NCI-H2107 treated with DMSO at 0.1 percent for 48 hours (cell line): ENCODE results near the gene RFTN1.
"Not testable (repeated sequence)": the region's sequence is repeated elsewhere in the genome, so short reads cannot be mapped to it uniquely, and the experiment has no call there.

Source experiments
- DNase-seq: peaks from one replicate; lab custom pipeline; 2025; ENCODE audit not compliant: unreplicated experiment; lab: John Stamatoyannopoulos, UW

Gene RFTN1

DNA sequence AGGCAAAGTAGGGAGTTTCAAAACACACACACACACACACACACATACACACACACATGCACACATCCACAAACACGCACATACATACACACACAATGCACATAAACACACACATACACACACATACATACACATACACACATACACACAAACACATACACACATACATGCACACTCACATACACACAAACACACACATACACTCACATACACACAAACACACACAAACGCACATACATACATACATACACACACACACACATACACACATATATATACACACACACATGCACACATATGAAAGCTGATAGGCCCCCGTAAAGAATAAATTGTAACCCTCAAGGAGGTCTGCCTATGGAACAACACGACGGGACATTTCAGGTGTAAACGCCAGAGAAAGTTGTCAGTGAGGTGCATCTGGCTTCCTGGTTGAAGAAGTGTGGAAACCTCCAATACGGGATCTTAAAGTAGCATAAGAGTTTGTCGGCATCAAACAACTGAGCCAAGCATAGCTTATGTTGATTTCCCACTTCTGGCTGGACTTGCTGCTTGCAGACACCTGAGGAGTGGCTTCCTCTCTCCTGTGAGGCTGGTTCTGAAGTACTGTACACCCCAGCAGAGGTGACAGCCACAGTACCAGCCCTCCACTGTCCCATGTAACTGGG is 5.8 kb downstream of the RFTN1 start:
- DNase-seq = no peak

DNA sequence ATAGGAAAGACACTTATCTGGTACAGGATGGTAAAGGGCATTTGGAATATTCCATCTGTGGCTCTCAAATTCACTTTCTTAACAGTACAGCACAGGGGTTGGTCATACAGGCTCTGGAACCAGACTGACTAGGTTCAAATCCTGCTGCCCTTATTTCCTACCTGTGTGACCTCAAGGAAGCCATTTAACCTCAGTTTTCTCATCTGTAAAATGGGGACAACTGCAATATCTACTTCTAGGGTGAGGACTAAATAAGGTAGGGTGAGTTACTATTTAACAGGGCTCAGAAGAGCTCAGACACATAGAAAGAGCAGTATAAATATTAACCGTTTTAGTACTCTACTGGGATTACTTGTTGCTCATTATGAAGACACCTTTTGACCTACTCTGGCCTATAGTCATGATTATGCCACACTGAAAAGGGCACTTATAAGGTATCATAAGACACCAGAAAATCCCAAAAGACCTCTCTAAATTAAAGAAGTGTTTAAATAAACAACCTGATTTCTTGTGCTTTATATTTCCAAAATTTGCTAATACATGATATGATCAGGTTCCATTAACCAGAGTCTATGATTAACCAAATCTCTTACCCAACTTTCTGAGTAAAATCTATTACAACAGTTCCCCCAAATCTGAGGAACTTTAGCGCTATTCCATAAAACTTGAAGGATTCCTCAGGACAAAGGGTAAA is 6.5 kb downstream of the RFTN1 start:
- no peak for DNase-seq

DNA sequence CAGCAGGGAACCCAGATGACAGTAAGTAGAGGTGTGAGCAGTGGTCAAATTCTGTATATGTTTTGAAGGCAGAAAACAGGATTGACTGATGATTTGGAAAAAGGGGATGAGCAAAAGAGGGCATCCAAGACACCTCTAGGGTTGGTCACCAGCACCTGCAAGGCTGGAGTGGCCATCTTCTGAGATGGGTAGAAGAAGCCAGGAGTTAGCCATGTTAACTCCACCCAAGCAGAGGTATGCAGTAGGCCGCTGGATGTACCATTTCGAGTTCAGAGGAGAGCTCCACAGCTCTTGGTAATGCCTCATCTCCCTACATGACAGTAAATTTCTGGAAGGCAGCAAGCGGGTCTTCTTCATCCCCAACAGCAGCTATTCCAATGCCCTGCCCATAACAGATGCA is 7.0 kb downstream of the RFTN1 start:
- no peak for DNase-seq

DNA sequence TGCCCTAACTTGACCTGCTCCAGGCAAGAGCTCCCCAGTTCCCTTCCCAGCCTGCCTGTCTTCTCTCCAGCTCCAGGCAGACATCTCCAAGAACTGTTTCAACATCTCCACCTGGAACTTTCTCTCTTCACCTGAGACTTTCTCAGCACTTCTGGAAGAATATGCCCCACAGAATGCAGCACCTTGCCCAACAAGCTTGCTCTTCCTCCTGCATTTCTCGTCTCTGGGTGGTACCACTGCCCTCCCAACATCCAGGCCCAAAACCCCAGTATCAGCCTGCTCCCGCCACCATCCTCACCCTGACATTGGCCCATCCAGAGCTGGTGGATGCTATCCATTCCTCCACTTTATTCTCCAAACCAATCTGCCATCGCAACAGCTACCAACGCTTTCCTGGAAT is 8.8 kb downstream of the RFTN1 start:
- no peak for DNase-seq

DNA sequence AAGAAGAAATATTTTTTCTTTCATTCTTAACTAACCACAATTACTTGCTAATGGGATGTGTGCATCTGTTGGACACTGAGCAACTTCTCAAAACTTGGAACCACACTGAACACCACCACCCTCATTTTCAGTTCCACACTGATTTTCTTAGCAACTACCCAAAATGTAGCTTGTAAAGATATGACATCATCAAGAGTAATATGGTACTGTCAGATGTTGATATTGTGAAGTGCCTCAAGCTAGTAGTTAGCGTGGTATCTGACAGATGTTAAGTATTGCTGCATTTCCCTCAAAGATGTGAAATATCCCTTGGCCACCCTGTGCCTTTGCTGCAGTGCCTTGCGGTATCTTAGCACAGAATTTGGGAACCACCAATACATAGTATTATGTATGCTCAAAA is 9.3 kb downstream of the RFTN1 start:
- no peak for DNase-seq

DNA sequence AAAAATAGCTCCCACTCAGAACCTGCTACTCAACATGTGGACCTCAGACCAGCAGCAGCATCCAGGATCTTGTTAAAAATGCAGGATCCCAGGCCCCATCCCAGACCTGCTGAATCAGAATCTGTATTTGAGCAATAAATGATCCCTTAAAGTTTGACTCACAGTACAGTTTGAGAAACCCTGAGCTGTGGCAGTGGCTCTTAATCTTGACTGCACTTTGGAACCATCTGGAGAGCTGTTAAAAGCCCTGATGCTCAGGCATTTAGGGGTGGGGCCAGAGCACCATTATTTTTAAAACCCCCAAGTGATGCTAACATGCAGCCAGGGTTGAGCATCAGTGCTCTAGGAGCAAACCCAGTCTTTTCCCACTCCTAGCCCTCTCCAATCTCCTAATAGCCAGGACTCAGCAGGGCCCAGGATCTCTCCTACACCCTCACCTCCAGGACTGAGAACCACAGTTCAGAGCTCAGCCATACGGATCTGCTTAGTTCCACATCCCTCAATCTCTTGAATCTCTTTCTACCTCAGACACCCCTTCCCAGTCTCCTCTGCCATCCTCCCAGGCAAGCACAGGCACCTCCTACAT is 10.2 kb downstream of the RFTN1 start:
- no peak for DNase-seq

DNA sequence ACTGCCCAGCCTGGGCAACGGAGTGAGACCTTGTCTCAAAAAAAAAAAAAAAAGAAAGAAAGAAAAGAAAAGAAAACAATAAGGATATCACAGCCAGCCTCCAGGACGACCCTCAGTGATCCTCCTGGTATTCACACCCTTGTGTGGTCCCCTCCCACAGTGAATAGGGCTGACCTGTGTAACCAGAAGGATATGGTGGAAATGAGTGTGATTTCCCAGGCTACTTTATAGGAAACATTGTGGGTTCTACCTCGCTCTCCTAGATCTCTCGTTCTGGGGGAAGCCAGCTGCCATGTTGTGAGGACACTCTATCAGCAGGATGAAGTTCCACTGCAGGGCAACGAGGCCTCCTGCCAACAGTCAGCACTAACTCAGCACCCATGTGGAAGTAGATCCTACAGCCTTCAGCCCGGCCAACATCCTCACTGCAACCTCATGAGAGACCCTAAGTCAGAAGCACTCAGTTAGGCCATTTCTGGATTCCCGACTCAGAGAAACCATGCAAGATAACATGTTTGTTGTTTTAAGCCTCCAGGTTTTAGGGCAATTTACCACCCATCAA is 11.1 kb downstream of the RFTN1 start:
- no peak for DNase-seq

DNA sequence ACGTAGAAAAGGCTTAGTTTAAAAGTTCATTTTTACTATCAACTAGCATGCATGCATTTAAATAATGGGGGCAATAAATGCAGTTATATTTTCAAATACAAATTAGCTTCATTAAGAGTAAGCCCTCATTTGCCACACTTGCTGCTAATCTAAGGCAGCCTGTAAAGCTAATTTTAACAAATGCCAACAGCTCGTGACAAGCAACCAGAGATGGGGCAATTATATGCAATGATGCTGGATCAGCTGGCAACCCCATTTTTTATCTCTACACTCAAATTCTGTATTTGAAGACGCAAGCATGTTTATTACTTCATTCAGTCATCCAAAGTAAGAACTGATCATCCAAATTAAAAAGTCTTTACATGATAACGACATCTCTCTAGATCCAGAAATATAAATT is 12.1 kb downstream of the RFTN1 start:
- DNase-seq = no peak

DNA sequence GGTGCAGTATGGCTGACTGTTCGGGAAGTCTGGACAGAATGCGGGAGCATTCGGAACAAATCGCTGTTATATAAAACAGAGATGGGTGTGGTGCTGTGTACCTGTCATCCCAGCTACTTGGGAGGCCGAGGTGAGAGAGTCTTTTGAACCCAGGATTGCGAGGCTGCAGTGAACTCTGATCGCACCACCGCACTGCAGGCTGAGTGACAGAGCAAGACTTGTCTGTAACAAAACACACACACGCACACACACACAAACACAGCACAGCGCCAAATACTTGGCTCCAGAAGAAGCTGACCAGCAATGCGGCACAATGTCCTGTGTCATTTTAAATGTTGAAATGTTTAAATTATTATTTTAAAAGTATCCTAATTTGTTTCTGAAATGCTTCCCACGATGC is 12.6 kb downstream of the RFTN1 start:
- no peak for DNase-seq

DNA sequence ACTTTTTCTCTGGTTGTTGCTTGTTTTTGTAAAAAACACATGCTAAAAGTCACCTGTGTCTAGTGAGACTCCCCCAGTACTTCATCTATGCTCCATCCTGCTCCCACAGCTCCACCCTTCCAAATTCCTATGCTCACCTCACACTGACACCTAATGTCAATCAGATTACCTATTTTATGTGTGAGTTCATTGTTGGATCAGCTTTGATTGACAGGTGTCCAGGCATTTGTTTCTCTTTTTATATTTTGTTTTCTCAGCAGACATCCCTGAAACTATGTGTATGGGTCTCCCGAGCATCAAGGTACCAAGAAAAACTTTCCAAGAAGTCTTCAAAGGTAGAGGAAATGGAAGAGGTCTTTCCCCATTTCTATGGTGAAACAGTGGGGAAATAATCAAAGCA is 13.4 kb downstream of the RFTN1 start:
- no peak for DNase-seq

DNA sequence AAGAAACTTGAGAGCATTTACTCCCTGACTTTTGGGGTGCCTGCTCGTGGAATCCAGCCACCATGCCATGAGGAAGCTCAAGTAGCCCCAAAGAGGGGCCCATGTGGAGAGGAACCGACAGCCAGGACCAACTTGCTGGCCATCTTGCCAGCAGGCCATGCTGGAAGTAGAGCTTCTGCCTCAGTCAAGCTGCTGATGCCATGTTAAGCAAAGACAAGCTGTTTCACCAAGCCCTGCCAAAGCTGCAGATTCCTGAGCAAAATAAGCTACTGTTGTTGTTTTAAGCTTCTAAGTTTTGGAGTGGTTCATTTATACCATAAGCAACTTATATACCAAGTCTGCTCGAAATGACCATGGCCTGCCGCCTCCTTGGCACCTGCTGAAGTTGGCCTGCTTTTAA is 14.1 kb downstream of the RFTN1 start:
- no peak for DNase-seq

DNA sequence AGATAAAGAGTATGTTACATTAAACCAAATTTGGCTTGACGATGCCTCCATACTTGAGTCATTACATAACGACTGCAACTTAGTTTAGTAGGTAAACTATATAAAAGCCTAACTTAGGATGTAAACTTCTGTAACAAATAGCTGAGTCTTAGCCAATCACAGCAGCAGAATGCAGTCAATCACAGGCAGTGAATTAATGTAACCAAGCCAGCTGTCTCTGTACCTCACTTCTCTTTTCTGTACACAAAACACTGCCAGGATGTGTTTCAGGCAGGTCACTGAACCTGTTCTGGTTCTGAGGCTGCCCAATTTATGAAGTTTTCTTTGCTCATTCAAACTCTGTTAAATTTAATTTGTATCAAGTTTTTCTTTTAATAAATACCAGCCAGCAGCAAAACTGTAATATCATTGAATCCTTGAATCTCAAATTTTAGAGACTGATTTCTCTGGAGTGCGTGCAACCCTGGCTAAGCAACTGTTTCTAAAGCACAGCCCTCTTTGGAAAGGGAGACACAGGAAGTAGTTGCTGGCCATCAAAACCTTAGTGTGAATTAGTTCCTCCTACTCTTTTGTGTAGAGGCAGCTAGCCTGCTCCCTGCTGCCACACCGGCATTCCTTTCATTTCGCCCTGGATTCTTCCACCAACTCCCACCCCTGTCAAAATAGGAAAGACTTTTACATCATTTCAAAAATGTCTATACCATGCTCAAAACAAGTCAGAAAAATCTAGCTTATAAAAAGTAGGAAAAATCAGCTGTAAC is 15.2 kb downstream of the RFTN1 start:
- no peak for DNase-seq

DNA sequence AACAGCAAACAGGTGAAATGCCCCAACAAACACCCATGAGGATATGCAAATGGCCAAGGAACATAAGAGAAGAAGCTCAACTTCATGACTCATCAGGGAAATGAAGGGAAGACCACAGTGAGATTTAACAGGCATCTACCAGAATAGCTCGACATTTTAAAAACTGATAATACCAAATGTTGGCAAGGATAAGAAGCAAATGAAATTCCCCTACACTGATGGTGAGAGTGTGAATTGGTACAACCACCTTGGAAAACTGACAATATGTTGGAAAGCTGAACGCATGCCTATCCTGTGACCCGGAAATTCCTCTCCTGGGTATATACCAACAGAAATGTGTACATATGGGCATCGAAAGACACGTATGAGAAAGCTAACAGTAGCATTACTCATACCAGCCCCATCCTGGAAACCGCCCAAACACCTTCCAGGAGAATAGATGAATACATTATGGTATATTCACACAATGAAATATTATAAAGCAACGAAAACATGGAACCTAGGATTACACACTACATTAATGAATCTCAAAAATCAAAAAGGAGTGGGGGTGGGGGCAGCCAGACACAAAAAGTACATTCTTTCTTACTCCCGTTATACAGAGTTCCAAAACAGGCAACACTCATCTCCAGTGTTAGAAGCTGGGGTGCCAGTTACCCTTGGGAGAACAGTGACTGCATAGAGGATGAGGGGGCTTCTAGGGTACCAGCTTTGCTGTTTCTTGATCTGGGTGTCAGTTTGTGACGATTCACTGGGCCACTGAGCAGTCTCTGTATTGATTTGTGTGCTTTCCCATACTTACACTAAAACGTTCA is 16.9 kb downstream of the RFTN1 start:
- no peak for DNase-seq

DNA sequence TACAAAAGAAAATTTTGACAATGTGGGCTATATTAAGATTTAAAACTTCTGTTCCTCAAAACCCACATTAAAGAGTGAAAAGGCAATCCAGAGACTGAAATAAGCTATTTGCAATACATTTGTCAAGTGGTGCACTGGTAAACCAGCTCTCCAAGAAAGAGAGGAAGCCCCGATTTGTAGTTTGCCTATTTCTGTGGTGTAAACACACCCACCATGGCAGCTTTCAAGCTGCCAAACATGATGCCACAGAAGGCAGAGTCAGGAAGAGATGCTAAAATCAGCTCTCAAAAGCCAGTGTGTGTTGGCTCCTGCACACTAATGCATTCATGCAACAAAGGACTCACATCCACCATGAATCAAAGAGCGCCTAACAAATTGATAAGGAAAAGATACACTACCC is 17.5 kb downstream of the RFTN1 start:
- DNase-seq = no peak

DNA sequence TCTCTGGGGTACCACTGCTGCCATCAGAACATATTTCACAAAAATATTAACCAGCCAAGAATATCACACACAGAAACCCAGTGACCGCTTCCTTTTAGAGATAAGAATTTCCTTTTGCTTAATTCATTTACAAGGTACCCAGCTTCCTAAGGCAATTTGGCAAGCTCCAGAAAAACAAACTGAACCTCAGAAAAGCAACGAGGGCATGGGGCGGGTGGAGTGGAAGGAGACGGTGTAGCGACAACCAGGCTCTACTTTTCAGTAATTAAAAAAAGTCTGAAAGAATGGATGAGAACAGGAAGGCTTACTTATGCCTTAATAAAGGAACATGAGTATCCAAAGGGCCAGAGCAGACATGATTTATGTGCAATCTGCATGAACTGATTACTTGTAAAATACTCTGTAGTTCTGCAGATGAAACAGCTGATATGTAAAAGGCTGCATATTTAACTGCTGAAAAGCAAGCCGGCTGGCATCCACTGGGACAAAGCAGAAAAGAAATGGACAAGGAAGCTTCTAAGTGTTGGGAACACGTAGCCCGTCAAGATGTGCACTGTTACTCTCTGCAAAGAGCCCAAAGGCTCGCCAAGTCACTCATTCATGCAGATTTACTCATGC is 18.6 kb downstream of the RFTN1 start:
- DNase-seq = no peak

DNA sequence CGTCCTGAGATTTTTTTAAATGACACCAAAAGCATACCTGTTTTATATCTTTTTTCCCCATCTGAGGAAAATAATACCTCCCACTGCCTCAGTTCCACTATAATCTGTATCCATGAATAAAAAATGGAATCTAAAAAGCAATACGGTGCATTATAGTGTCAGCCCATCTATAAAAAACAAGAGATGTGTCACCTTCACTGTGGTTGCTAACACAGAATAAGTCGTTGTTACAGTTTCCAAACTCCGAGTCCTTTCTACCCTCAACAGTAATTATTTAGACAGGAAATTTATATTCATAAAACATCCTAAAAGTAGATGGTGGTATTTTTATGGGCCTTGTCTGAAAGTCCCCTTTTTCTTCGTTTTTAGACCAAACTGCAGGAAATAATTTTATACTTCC is 19.4 kb downstream of the RFTN1 start:
- no peak for DNase-seq

DNA sequence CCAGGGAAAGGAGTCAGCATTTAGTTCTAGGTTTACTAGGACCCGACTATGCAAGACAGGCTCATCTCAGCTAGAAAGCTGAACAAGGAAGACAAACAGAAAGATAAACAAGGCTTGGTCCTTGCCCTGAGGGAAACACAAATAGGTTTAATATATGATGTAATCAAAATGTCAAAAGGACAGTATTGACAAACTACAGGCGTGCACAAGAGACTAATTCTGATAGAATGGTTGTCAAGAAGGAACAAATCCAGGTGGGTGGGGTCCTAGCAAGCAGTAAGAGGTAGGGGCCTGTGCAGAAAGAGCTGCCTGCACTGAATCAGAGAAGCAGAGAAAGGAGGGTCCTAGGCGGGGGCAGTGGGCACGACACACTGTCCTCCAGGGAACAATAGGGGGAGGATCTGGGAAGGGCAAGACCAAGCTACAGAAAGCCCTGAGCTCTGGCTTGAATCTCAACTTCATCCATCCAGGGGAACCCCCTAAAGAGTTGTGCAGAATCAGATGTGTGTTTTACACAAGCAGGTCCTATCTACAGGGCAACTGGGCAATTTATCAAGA is 23.4 kb downstream of the RFTN1 start:
- no peak for DNase-seq

DNA sequence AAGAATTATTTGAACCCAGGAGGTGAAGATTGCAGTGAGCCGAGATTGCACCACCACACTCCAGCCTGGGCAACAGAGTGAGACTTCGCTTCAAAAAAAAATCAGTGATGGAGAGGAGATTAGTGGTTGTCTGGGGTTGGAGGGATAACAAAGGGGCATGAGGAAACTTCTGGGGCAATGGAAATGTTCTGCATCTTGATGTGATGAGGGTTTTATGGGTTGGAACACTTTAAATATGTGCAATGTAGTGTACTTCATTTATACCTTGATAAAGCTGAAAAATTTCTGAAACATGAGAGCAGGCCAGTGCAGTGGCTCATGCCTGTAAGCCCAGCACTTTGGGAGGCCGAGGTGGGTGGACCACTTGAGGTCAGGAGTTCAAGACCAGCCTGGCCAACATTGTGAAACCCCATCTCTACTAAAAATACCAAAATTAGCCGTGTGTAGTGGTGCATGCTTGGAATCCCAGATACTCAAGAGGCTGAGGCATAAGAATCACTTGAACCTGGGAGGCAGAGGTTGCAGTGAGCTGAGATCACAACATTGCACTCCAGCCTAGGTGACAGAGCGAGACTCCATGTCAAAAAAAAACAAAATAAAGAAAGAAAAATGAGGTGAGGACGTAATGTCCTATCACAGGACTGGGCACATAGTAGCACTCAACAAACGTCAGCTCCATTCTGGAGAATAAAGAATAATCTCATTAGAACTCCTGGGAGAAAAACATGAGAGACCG is 24.0 kb downstream of the RFTN1 start:
- not testable (repeated sequence) for DNase-seq

DNA sequence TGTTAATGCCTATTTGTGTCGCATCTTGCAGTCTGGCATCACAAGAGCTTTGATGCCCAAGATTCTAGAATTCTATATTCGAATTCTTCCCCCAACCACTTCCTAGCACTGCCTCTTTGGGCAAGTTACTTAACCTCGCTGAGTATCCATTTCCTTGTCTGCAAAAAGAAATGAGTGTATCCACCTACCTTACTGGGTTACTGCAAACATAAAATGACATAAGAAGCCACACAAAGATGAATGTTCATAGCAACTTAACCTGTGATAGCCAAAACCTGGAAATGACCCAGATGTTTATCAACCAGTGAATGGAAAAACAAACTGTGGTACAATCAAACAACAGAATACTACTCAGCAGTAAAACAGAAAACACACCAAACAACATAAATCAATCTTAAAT is 24.9 kb downstream of the RFTN1 start:
- no peak for DNase-seq
